ENCODE data around the gene INTS1. TPM values are rescaled to one million over a fixed set of nuclear protein-coding genes. Genes with fewer than 3 reads are reported as not detected.

INTS1 gene
- total RNA-seq, 2 donors from 2014 or later = 61.0 to 141 TPM

DNA sequence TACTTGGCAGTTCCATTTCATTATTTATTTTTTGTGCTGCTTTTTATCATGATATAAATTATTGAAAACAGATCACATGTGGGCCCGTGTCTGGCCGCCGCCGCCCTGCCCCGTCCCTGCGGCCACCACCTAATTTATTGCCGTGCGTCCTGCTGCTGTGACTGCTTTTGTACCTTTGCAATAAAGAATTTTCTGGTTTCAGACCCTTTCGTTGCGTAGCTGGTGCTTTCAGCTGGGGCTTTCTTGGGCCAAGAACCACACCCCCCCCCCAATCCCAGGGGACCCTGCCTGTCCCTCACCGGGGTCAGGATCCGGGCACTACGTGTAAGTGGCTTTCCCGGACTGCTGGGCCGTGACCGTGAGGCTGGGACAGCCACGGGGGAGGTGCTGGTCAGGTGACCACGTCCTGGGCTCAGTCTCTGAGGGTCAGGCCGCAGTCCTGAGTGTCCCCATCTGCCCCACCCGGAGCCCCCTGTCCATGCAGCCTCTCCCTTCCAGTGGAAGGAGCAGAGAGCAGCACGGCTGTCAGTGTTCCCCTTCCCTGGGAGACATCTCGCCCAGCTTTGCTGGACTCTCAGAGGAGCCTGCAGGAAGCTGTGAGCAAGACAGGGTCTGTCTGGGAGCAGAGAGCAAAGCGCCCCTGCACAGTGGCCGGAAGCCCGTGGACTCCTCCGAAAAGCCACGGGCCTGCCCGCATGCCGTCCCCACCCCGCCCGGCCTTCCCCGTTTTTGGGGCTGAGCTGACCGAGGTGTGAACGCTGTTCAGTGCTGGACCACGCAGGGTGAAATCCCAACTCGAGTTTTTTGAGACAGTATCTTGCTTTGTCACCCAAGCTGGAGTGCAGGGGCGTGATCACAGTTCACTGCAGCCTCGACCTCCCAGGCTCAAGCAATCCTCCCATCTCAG, 38.9 kb upstream of the INTS1 start:
- no peak overlapping the region for H3K9ac ChIP-seq (ENCODE audit: low read depth in 2 of 2, low read length in 2 of 2)
- H3K4me3 ChIP-seq = no peak overlapping the region
- no peak overlapping the region for H3K27ac ChIP-seq
- H3K36me3 ChIP-seq = peaks cover 18% of the 10 kb centered on the region
- no peak for DNase-seq
- peaks cover 3% of the 10 kb centered on the region for H3K4me1 ChIP-seq
- no peaks in the 10 kb centered on the region for H3K9me3 ChIP-seq
- no peaks in the 10 kb centered on the region for H3K27me3 ChIP-seq
- TF ChIP-seq, protein P1, sequence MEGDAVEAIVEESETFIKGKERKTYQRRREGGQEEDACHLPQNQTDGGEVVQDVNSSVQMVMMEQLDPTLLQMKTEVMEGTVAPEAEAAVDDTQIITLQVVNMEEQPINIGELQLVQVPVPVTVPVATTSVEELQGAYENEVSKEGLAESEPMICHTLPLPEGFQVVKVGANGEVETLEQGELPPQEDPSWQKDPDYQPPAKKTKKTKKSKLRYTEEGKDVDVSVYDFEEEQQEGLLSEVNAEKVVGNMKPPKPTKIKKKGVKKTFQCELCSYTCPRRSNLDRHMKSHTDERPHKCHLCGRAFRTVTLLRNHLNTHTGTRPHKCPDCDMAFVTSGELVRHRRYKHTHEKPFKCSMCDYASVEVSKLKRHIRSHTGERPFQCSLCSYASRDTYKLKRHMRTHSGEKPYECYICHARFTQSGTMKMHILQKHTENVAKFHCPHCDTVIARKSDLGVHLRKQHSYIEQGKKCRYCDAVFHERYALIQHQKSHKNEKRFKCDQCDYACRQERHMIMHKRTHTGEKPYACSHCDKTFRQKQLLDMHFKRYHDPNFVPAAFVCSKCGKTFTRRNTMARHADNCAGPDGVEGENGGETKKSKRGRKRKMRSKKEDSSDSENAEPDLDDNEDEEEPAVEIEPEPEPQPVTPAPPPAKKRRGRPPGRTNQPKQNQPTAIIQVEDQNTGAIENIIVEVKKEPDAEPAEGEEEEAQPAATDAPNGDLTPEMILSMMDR (IDR thresholded peaks at IDR 0.05) = no peak
- intact Hi-C loops (cut with DNase I) = no loop called here

DNA sequence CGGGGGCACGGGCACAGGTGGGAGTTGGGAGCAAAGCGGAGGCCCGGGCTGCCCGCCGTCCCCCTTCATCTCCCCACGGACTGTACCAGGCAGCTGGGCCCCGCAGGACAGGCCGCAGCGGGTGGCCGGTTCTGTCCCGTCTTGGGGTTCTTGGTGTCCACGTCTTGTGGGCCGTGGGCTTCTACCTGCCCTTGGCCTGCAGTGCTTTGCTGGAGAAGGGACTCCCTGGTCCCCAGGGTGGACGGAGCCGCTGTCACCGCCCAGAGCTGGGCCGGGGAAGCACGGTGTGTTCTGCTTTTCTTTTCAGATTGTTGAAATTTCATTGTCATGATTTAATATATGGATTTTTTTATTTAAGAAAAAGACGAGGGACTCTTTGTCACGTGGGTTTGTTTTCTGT, 38.1 kb upstream of the INTS1 start:
- Histone ChIP-seq H3K36me3 (peaks cover 18% of the 10 kb centered on the region), H3K9me3 (no peaks in the 10 kb centered on the region), H3K4me3 (no peak overlapping the region), H3K27ac (no peak overlapping the region), H3K4me1 (peaks cover 3% of the 10 kb centered on the region), H3K9ac (ENCODE audit: low read depth in 2 of 2, low read length in 2 of 2) (no peak overlapping the region), H3K27me3 (no peaks in the 10 kb centered on the region)
- intact Hi-C loops (cut with DNase I) = no loop called here
- no peak for DNase-seq
- TF ChIP-seq, protein P1 (IDR thresholded peaks at IDR 0.05) = no peak

DNA sequence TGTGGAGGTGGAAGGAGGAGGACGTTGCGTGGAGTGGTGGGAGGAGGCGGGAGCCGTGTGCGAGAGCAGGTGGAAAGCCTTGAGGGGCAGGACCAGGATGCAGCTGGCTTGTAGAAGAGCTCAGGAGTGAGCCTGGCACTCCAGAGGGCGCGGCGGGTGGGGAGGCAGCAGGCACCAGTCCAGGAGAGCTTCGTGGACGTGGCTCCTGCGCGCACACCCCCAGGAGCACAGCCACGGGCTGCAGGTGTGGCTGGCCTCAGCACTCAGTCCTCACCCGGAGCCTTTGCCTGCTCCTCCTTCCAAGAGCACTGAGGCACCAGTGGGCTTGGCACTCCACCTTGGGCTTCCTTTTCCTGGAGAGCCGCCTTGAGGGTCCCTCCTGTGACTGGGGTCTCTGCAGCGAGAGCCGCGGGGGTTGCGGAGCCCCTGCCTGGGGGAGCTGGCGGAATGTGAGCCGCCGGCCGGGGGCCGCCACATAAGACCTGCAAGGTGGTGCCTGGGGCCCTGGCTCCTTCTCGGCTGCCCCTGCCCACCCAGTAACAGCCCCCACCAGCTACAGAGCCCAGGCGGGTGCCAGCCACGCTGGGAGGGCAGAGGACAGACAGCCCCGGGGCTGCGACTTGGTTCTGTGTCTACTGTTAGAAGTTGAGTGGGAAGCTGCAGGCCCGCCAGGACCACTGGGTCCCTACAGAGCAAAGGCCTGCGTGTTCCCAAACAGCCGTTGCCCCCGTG, 37.4 kb upstream of the INTS1 start:
- DNase-seq = no peak
- no peak overlapping the region for H3K9ac ChIP-seq (ENCODE audit: low read depth in 2 of 2, low read length in 2 of 2)
- no peak overlapping the region for H3K4me3 ChIP-seq
- H3K27ac ChIP-seq = no peak overlapping the region
- intact Hi-C loops (cut with DNase I) = no loop called here
- H3K27me3 ChIP-seq = no peaks in the 10 kb centered on the region
- H3K36me3 ChIP-seq = peaks cover 18% of the 10 kb centered on the region
- TF ChIP-seq, protein P1 (IDR thresholded peaks at IDR 0.05) = no peak
- no peaks in the 10 kb centered on the region for H3K9me3 ChIP-seq
- H3K4me1 ChIP-seq = peaks cover 8% of the 10 kb centered on the region

DNA sequence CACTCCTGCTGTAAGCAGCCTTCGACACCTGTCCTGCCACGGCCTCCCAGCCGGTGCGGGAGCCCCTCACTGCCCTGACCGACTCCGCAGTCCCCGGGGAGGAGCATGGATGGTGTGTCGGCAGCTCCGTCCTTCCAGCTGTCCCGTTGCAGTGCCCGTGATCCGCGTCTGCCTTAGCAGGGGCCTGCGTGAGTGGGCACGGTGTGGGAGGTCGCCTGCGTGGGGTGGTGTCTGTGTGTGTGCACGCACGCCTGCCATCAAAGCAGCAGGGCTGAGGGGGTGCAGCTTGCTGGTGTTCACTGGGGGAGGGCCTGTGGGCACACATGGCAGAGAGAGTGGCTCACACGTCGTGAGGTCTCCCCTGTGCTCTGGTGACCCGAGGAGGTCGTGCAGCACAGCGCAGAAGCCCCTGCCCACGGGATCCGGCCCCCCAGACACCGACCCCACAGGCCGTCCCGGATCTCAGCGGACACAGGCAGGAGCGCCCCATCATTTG, 36.6 kb upstream of the INTS1 start:
- Histone ChIP-seq H3K27me3 (no peaks in the 10 kb centered on the region), H3K27ac (no peak overlapping the region), H3K4me1 (peaks cover 10% of the 10 kb centered on the region), H3K36me3 (peaks cover 18% of the 10 kb centered on the region), H3K9me3 (no peaks in the 10 kb centered on the region), H3K4me3 (no peak overlapping the region), H3K9ac (ENCODE audit: low read depth in 2 of 2, low read length in 2 of 2) (no peak overlapping the region)
- TF ChIP-seq, protein P1 (IDR thresholded peaks at IDR 0.05) = no peak
- intact Hi-C loops (cut with DNase I) = no loop called here
- no peak for DNase-seq

DNA sequence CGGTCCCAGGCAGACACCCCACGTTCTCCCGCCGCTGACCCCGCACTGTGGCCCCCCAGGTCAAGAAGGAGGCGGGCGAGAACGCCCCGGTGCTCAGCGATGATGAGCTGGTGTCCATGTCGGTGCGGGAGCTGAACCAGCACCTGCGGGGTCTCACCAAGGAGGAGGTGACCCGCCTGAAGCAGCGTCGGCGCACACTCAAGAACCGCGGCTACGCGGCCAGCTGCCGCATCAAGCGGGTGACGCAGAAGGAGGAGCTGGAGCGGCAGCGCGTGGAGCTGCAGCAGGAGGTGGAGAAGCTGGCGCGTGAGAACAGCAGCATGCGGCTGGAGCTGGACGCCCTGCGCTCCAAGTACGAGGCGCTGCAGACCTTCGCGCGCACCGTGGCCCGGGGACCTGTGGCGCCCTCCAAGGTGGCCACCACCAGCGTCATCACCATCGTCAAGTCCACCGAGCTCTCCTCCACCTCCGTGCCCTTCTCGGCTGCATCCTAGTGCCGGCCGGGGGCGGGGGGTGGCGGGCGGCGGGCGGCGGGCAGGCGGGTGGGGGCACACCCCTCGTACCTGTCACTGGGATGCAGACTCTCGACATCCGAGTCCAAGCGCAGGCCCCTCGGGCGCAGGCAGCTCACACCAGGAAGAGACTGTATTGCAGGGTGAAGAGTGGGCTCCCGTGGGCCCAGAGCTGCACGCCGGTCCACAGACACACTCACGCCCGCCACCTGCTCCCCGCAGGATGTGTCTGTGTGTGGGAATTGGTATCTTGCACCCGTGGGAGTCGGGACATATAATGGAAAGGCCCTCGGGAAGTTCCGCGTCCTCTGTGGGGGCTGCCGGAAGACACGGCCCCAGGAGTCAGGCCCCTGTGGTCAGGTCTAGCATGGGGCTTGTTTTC, 35.9 kb upstream of the INTS1 start:
- H3K4me1 ChIP-seq = peaks cover 9% of the 10 kb centered on the region
- no peak for DNase-seq
- no peak overlapping the region for H3K27ac ChIP-seq
- no peaks in the 10 kb centered on the region for H3K9me3 ChIP-seq
- intact Hi-C loops (cut with DNase I) = no loop called here
- no peak overlapping the region for H3K4me3 ChIP-seq
- peaks cover 18% of the 10 kb centered on the region for H3K36me3 ChIP-seq
- no peak overlapping the region for H3K9ac ChIP-seq (ENCODE audit: low read depth in 2 of 2, low read length in 2 of 2)
- TF ChIP-seq, protein P1 (IDR thresholded peaks at IDR 0.05) = no peak
- H3K27me3 ChIP-seq = no peaks in the 10 kb centered on the region
